Kidney (tissue), 14 donors: ENCODE measurements around the gene PAX5. TPM values are rescaled to one million over a fixed set of nuclear protein-coding genes. Genes with fewer than 3 reads are reported as not detected.

Source experiments
- DNase-seq, 5 donors: peaks; one replicate each; pipeline ENCODE4 v3.0.0-alpha.2; 2013 to 2020
- FAIRE-seq: peaks from 2 replicates; lab custom pipeline; 2012; peaks lifted over from hg19 to GRCh38; lab: Jason Lieb, UNC
- H3K27ac ChIP-seq, 2 donors: one replicate each; pipeline ENCODE4 v1.7.0; 2013; ENCODE audit warnings: low read depth in 2 of 2, low read length in 2 of 2, inconsistent platforms in 1 of 2
- H3K27me3 ChIP-seq: one replicate; pipeline ENCODE4 v1.7.1; 2013; ENCODE audit warnings: low read length, inconsistent platforms; ENCODE audit not compliant: control insufficient read depth, insufficient read depth
- H3K36me3 ChIP-seq, 3 donors: one replicate each; pipeline versions ENCODE4 v1.7.0 to v1.7.1; 2013; ENCODE audit warnings: low read length in 3 of 3, control low read depth in 1 of 3, inconsistent platforms in 1 of 3; ENCODE audit not compliant: insufficient read depth in 3 of 3, control insufficient read depth in 2 of 3
- H3K4me1 ChIP-seq, 3 donors: one replicate each; pipeline versions ENCODE4 v1.7.0 to v1.7.1; 2013; ENCODE audit warnings: low read length in 3 of 3, inconsistent platforms in 1 of 3, low read depth in 1 of 3; ENCODE audit not compliant: control insufficient read depth in 2 of 3, insufficient read depth in 2 of 3
- H3K4me3 ChIP-seq, 3 donors: one replicate each; pipeline versions ENCODE4 v1.7.0 to v1.8.1; 2013; ENCODE audit warnings: low read length in 3 of 3, control low read depth in 1 of 3, inconsistent platforms in 1 of 3
- H3K9ac ChIP-seq, 3 donors: one replicate each; pipeline versions ENCODE4 v1.7.0 to v1.7.1; 2013; ENCODE audit warnings: low read length in 3 of 3, control low read depth in 1 of 3, inconsistent platforms in 1 of 3
- H3K9me3 ChIP-seq, 3 donors: one replicate each; pipeline versions ENCODE4 v1.7.0 to v1.7.1; 2013; ENCODE audit warnings: low read length in 3 of 3, control low read depth in 1 of 3, inconsistent platforms in 1 of 3; ENCODE audit not compliant: control insufficient read depth in 2 of 3, insufficient read depth in 1 of 3
- intact Hi-C: fragments of 100-400 bp; cut with DNase I; formaldehyde crosslinking; loops from one replicate; pipeline ENCODE4 v1.11.1; 2022
- polyA plus RNA-seq: library from polyadenylated mRNA; stranded (reverse); fragments of 350-450 nt; fragmentation: Illumina TruSeq; extraction: RNeasy Lipid Tissue Mini Kit (QIAGEN cat#74804); gene quantifications from one replicate; pipeline ENCODE4 v1.2.3, GENCODE V29; 2014; ENCODE audit warnings: low read depth, low replicate concordance; ENCODE audit not compliant: insufficient read depth
- total RNA-seq: library from RNA; stranded (reverse); fragmentation: NEBNext Ultra II Directional; extraction: Animal tissue kit (Norgen Biotek cat#: 25700); gene quantifications from one replicate; pipeline ENCODE4 v1.2.1, GENCODE V29; 2021
- TF ChIP-seq, protein P1 (sequence below): IDR thresholded peaks from 3 replicates; pipeline ENCODE4 v1.5.1; 2012; ENCODE audit warnings: mild to moderate bottlenecking, moderate library complexity, borderline replicate concordance; ENCODE audit not compliant: insufficient read depth; ENCODE audit errors: extremely low read depth
- donor health status: control.
- donor health status: control.
- donor health status: control.
- donor health status: control.
- donor health status: control.
- donor health status: DM: yes; HTN: yes; CAD: no.
- donor health status: Normal renal cell carcinoma (clear cell type).

Gene PAX5
- total and polyA plus RNA-seq, 2 donors from 2014 or later: 2.7 TPM; not detected in 1

DNA sequence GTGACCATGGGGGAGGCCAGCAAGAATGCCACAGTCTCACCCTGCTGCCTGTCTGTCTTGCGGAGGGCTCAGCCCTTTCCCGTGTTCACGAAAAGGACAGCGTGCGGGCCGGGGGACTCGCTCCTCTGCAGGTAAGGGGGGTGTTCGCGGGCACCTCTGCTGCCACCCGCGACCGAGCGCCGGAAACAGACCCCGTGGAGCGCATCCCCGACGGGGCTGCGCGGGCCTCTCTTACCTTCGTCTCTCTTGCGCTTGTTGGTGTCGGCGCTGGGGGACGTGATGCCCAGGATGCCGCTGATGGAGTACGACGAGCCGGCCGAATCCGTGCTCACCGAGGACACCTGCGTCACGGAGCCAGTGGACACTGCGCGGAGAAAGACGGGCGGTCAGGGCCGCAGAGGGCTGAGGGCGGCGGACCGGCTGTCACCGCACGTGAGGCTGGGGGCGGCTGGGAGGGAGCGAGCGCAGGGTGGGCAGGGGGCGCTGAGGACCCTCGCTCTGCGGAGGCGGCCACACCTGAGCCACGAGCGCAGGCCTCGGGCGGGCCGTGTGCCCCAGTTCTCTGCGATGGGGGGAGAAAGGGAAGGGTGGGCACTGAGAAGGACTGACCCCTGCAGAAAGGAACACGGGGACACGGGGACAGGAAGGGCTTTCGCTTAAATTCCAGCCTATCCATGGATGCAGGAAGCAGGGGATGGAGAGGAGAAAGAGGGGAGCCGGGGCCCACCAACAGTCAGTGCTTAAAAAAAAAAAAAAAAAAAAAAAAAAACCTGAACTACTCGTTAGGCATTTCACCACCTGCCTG lies 31.5 kb downstream of the PAX5 start:
- Histone ChIP-seq H3K27me3 (peaks cover 37% of the 10 kb centered on the region), H3K4me3 (no peak overlapping the region), H3K9me3 (no peaks in the 10 kb centered on the region), H3K27ac (no peak overlapping the region), H3K4me1 (peaks cover 0 to 2% (median 0%) of the 10 kb centered on the region in 3 donors), H3K36me3 (no peaks in the 10 kb centered on the region), H3K9ac (no peak overlapping the region)
- no peak for DNase-seq
- no peak for FAIRE-seq
- TF ChIP-seq, protein P1, sequence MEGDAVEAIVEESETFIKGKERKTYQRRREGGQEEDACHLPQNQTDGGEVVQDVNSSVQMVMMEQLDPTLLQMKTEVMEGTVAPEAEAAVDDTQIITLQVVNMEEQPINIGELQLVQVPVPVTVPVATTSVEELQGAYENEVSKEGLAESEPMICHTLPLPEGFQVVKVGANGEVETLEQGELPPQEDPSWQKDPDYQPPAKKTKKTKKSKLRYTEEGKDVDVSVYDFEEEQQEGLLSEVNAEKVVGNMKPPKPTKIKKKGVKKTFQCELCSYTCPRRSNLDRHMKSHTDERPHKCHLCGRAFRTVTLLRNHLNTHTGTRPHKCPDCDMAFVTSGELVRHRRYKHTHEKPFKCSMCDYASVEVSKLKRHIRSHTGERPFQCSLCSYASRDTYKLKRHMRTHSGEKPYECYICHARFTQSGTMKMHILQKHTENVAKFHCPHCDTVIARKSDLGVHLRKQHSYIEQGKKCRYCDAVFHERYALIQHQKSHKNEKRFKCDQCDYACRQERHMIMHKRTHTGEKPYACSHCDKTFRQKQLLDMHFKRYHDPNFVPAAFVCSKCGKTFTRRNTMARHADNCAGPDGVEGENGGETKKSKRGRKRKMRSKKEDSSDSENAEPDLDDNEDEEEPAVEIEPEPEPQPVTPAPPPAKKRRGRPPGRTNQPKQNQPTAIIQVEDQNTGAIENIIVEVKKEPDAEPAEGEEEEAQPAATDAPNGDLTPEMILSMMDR: no peak
- intact Hi-C loops: no loop called here

DNA sequence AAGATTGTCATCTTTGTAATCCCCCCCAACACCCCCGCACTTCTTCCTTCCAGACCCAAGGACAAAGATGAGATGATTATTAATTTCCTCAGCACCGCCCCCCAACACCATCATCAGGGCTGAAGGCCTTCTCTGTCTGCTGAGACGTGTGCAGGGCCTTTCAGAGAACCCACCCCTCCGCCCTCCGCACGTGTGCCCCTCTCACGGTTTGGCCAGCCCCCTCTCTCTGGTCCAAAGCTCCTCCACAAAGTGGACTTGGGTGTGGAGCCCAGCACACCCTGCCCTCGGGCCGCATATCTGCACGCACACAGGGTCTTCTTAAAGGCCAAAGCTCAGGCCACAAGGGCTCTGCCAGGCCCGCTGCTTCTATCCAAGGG lies 32.0 kb downstream of the PAX5 start:
- FAIRE-seq (no peak), DNase-seq (no peak)
- no peak overlapping the region for H3K27ac ChIP-seq
- H3K36me3 ChIP-seq: no peaks in the 10 kb centered on the region
- TF ChIP-seq, protein P1: no peak
- peaks cover 37% of the 10 kb centered on the region for H3K27me3 ChIP-seq
- intact Hi-C loops: no loop called here
- no peak overlapping the region for H3K4me3 ChIP-seq
- no peaks in the 10 kb centered on the region for H3K9me3 ChIP-seq
- no peak overlapping the region for H3K9ac ChIP-seq
- peaks cover 0 to 2% (median 0%) of the 10 kb centered on the region in 3 donors for H3K4me1 ChIP-seq

DNA sequence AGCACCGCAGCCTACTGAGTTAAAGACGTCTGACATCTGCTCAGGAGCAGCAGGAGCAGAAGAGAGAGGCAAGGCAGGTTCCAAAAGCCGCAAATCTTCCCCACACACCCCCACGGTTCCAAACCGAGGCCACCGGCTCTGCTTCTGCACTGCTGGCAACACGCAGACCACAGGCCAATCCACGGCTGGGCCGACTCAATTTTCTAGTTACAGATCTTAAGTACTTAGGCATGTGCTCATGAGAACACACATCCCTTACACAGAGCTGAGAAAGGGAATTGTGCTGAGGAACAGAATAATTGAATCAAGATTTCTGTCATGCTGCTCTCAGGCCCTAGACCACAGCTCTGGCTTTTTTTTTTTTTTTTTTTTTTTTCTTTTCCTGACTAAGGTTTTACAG lies 32.6 kb downstream of the PAX5 start:
- FAIRE-seq (no peak), DNase-seq (peak in 2 of 5 donors; percentile 20 to 62)
- H3K9ac ChIP-seq: no peak overlapping the region
- no peak overlapping the region for H3K4me3 ChIP-seq
- no peaks in the 10 kb centered on the region for H3K36me3 ChIP-seq
- H3K4me1 ChIP-seq: peaks cover 0 to 2% (median 0%) of the 10 kb centered on the region in 3 donors
- H3K27me3 ChIP-seq: peaks cover 33% of the 10 kb centered on the region
- intact Hi-C loops: no loop called here
- no peak overlapping the region for H3K27ac ChIP-seq
- no peaks in the 10 kb centered on the region for H3K9me3 ChIP-seq
- TF ChIP-seq, protein P1: no peak
